MM.1S (cell line): ENCODE results near the gene DHFR2.

Experiments
- CTCF ChIP-seq: fragments of 300-600 bp; sonication (generic); IDR thresholded peaks from 2 replicates; pipeline ENCODE4 v1.5.1; 2016; ENCODE audit warnings: antibody characterized with exemption, low read length, mixed read lengths
- EZH2 ChIP-seq: fragments of 300-600 bp; sonication (generic); optimal IDR thresholded peaks from 2 replicates; pipeline ENCODE3; 2017; ENCODE audit warnings: low read depth, mild to moderate bottlenecking, antibody characterized with exemption, low read length, mixed read lengths

- TF ChIP-seq CTCF (no peak), EZH2 (no peak)
Observed at GRCh38 chr3:94066506-94067500, 4.1 kb upstream of the DHFR2 start.
